HFF-Myc (cell line): ENCODE results near the gene NCOA6.
"Not testable (repeated sequence)": the region's sequence is repeated elsewhere in the genome, so short reads cannot be mapped to it uniquely, and the experiment has no call there.

ENCODE experiments used
- DNase-seq: peaks from one replicate; pipeline ENCODE4 v3.0.0-alpha.2; 2011; ENCODE audit warnings: low read depth; ENCODE audit errors: extremely low read depth
- H3K4me3 ChIP-seq: replicated peaks from 2 replicates; pipeline ENCODE4 v1.5.1; 2011; ENCODE audit warnings: low read depth, mild to moderate bottlenecking, control low read depth, low read length
- CTCF ChIP-seq: IDR thresholded peaks from 2 replicates; pipeline ENCODE4 v1.5.1; 2012; ENCODE audit warnings: mild to moderate bottlenecking, low read depth, low read length, control low read depth; ENCODE audit errors: missing control alignments

NCOA6 gene

DNA sequence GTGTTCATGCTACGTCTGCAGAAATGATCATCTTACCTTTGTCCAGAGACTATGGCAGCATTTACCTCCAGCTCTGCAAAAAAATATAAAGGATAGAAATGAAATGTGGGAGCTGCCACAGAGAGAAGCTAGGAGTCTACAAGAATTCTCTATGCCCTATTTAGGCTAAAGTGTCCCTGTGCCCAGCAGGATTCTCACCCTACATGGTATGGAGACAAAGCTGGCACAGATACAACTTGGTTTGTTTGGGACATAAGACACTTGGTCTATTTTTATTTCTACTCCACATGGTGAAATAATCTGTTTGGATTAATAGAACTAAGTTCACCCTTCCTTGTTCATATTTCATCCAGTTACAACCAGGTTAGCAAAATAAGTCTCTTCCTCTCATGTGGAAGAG lies 92.9 kb downstream of the NCOA6 start:
- H3K4me3 ChIP-seq: no peak overlapping the region
- TF ChIP-seq CTCF: no peak
- DNase-seq: no peak

- no peak for DNase-seq
- TF ChIP-seq CTCF: no peak
- H3K4me3 ChIP-seq: no peak overlapping the region
Measured at GRCh38 chr20:34729416-34729815, 96.0 kb downstream of the NCOA6 start.

GRCh38 chr20:34724172-34724571 lies 101.3 kb downstream of the NCOA6 start:
- DNase-seq: no peak
- no peak for TF ChIP-seq CTCF
- H3K4me3 ChIP-seq: no peak overlapping the region

GRCh38 chr20:34722560-34722959 lies 102.9 kb downstream of the NCOA6 start:
- not testable (repeated sequence) for DNase-seq, H3K4me3 ChIP-seq

DNA sequence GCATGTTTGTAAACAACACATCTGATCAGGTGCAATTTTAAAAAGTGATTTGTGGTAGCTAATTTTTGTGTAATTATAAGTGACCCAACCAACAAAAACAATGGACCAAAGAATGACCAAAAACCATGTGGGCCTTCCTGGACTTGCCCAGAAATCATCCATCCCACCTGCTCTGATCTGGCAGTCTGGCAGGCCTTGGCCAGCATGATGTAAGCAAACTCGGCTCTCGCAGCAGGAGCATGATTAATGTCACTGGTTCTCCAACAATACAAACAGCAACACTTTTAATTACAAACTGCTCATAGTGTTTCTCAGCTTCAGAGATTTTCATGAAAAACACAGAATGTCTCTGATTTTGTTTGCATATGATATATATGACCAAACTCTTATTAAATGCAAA lies 105.2 kb downstream of the NCOA6 start:
- no peak for TF ChIP-seq CTCF
- H3K4me3 ChIP-seq: no peak overlapping the region
- no peak for DNase-seq

GRCh38 chr20:34719242-34720017 lies 106.0 kb downstream of the NCOA6 start:
- not testable (repeated sequence) for H3K4me3 ChIP-seq, DNase-seq

DNA sequence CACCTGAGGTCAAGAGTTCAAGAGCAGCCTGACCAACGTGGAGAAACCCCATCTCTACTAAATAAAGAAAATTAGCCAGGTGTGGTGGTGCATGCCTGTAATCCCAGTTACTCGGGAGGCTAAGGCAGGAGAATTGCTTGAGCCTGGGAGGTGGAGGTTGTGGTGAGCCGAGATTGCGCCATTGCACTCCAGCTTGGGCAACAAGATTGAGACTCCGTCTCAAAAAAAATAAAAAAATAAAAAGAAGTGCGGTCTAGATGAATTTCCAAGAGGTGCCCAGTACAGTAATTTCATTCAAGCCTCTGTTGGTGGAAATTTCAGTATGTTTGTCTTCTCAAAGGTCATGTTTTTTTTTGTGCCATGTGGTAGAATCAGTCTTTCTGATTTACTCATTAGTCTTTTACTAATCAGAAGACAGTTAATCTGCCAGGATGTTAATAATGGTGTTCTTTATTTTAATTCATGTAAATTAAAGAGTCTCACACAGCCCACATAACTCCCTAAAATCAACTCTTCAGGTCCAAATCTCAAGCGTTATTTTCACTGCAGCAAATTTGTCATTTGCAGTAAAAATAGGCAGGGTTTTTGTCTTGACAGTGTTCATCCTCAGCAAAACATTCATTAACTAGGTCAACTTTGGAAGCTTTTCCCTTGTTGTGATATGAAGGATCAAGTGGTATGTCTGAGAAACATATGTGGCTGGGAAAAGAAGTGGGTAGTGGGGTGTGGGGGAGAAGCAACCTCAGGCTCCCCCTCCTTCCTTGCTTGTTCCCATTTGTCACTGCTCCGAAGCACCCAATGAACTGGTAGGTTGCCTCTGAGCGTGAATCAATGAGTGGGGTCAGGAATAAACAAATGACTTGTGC lies 108.0 kb downstream of the NCOA6 start:
- H3K4me3 ChIP-seq: no peak overlapping the region
- TF ChIP-seq CTCF: no peak
- DNase-seq: no peak
